CD4-positive, alpha-beta memory T cell (primary cell): Measurements from ENCODE around the gene ZNF213. TPM values are rescaled to one million over a fixed set of nuclear protein-coding genes. Genes with fewer than 3 reads are reported as not detected.

ENCODE experiments used
- CTCF ChIA-PET: fragments of 350-600 bp; sonication (Branson Sonifier 250); formaldehyde crosslinking; loops from one replicate; lab custom pipeline; 2021; ENCODE audit warnings: inconsistent platforms; ENCODE audit not compliant: partially characterized antibody; lab: Charles Lee
- POLR2A ChIA-PET: fragments of 350-600 bp; sonication (Branson Sonifier 250); formaldehyde crosslinking; loops from one replicate; lab custom pipeline; 2021; ENCODE audit not compliant: partially characterized antibody; lab: Charles Lee
- DNase-seq, 5 donors: peaks; one replicate each; pipeline versions ENCODE4 v3.0.0 to v3.0.0-alpha.2; 2020 to 2022; ENCODE audit warnings: mixed read lengths in 1 of 5
- H3K27ac ChIP-seq: one replicate; pipeline ENCODE4 v1.7.0; 2013; ENCODE audit warnings: low read depth, low read length
- H3K27me3 ChIP-seq: 2 replicates; pipeline ENCODE4 v1.7.0; 2013; ENCODE audit warnings: mild to moderate bottlenecking, low read length, moderate library complexity; ENCODE audit not compliant: insufficient read depth
- H3K36me3 ChIP-seq: 2 replicates; pipeline ENCODE4 v1.7.0; 2013; ENCODE audit warnings: mild to moderate bottlenecking, low read length, moderate library complexity; ENCODE audit not compliant: insufficient read depth
- H3K4me1 ChIP-seq: 2 replicates; pipeline ENCODE4 v1.7.0; 2013; ENCODE audit warnings: mild to moderate bottlenecking, low read length, moderate library complexity; ENCODE audit not compliant: insufficient read depth
- H3K4me3 ChIP-seq, 2 donors: one replicate each; pipeline ENCODE4 v1.7.0; 2013; ENCODE audit warnings: low read length in 2 of 2, mild to moderate bottlenecking in 1 of 2
- H3K9me3 ChIP-seq, 2 donors: one replicate each; pipeline ENCODE4 v1.7.0; 2013; ENCODE audit warnings: low read length in 2 of 2, control low read depth in 1 of 2; ENCODE audit not compliant: control insufficient read depth in 1 of 2
- H3K27ac Mint-ChIP-seq, 7 donors: one replicate each; pipeline ENCODE4 v1.8.0; 2020 to 2021; ENCODE audit warnings: mixed read lengths in 7 of 7, mild to moderate bottlenecking in 6 of 7, inconsistent platforms in 3 of 7, moderate library complexity in 3 of 7
- H3K27me3 Mint-ChIP-seq, 2 donors: one replicate each; pipeline ENCODE4 v1.8.0; 2020 to 2021; ENCODE audit warnings: mixed read lengths in 2 of 2
- H3K36me3 Mint-ChIP-seq, 2 donors: one replicate each; pipeline ENCODE4 v1.8.0; 2020 to 2021; ENCODE audit warnings: mixed read lengths in 2 of 2, inconsistent platforms in 1 of 2, mild to moderate bottlenecking in 1 of 2
- H3K4me1 Mint-ChIP-seq, 4 donors: one replicate each; pipeline ENCODE4 v1.8.0; 2020 to 2021; ENCODE audit warnings: mixed read lengths in 4 of 4, mild to moderate bottlenecking in 1 of 4
- H3K4me3 Mint-ChIP-seq, 8 donors: one replicate each; pipeline ENCODE4 v1.8.0; 2020 to 2021; ENCODE audit warnings: mixed read lengths in 8 of 8, mild to moderate bottlenecking in 7 of 8, moderate library complexity in 6 of 8, inconsistent platforms in 3 of 8
- H3K9me3 Mint-ChIP-seq, 8 donors: one replicate each; pipeline ENCODE4 v1.8.0; 2020 to 2021; ENCODE audit warnings: mixed read lengths in 8 of 8, mild to moderate bottlenecking in 5 of 8, inconsistent platforms in 3 of 8, moderate library complexity in 1 of 8
- intact Hi-C: fragments of 100-400 bp; cut with micrococcal nuclease; formaldehyde crosslinking; loops from one replicate; pipeline ENCODE4 v1.15.1; 2023
- polyA plus RNA-seq, 2 donors: library from polyadenylated mRNA; unstranded; fragments of 300-500 nt; fragmentation: Illumina TruSeq; gene quantifications; one replicate each; pipeline ENCODE4 v1.2.3, GENCODE V29; 2021
- total RNA-seq, 2 experiments: library from RNA; stranded (reverse); gene quantifications; one replicate each; pipeline ENCODE4 v1.2.3, GENCODE V29; 2021

The ZNF213 gene
- total and polyA plus RNA-seq, 4 experiments from 2014 or later, result 0.67 to 14.5 (median 8.7) TPM

GRCh38 chr16:3129137-3130131 is 5.4 kb upstream of the ZNF213 start:
- peaks cover 26 to 70% (median 42%) of the 10 kb centered on the region in 4 donors for H3K4me1 Mint-ChIP-seq

GRCh38 chr16:3131755-3132377 is 3.0 kb upstream of the ZNF213 start:
- no peaks in the 10 kb centered on the region for H3K9me3 Mint-ChIP-seq
- Histone ChIP-seq H3K9me3 (no peaks in the 10 kb centered on the region), H3K36me3 (no peaks in the 10 kb centered on the region), H3K27me3 (no peaks in the 10 kb centered on the region), H3K27ac (no peak overlapping the region), H3K4me3 (no peak overlapping the region), H3K4me1 (peaks cover 55% of the 10 kb centered on the region)
- peaks cover 4 to 19% of the 10 kb centered on the region in 2 donors for H3K36me3 Mint-ChIP-seq
- peak in 1 of 5 donors; percentile 29 for DNase-seq
- CTCF ChIA-PET, result interaction anchor here (0.7 to 13.2 kb wide), 14 partner anchors 14 to 131 kb away, joined by 3 to 376 read pairs (median 13); partner anchors contain the start of genes IL32 and ZSCAN10
- intact Hi-C loops, result no loop called here
- H3K27ac Mint-ChIP-seq, result peak overlapping the region in 6 of 7 donors; percentile 3 to 78 (median 41)
- POLR2A ChIA-PET, result interaction anchor here (1.0 to 10.2 kb wide), 8 partner anchors 18 to 111 kb away, joined by 3 to 146 read pairs (median 8); partner anchors contain the start of gene ZSCAN10
- peak overlapping the region in 4 of 8 donors; percentile 4 to 16 (median 10) for H3K4me3 Mint-ChIP-seq
- no peaks in the 10 kb centered on the region for H3K27me3 Mint-ChIP-seq
- peaks cover 23 to 64% (median 42%) of the 10 kb centered on the region in 4 donors for H3K4me1 Mint-ChIP-seq

More at GRCh38 chr16:3129137-3130131, 5.4 kb upstream of the ZNF213 start:
- Mint-ChIP-seq H3K4me3 (peak overlapping the region; percentile 88 to 95 (median 94)), H3K27me3 (no peaks in the 10 kb centered on the region), H3K9me3 (no peaks in the 10 kb centered on the region), H3K36me3 (peaks cover 4 to 10% of the 10 kb centered on the region in 2 donors), H3K27ac (peak overlapping the region; percentile 83 to 96 (median 89))
- H3K36me3 ChIP-seq, result no peaks in the 10 kb centered on the region
- peak; percentile 89 to 92 (median 90) for DNase-seq
- POLR2A ChIA-PET, result interaction anchor here (0.8 to 7.7 kb wide), 30 partner anchors 9 to 272 kb away, joined by 3 to 146 read pairs (median 6); partner anchors contain the start of genes HCFC1R1, IL32, PKMYT1 and THOC6
- no peaks in the 10 kb centered on the region for H3K27me3 ChIP-seq
- CTCF ChIA-PET, result interaction anchor here (0.7 to 13.2 kb wide), 35 partner anchors 8 to 153 kb away, joined by 3 to 376 read pairs (median 8); partner anchors contain the start of genes HCFC1R1, IL32, THOC6 and ZNF205
- peak overlapping the region; percentile 56 to 64 for H3K4me3 ChIP-seq
- peaks cover 52% of the 10 kb centered on the region for H3K4me1 ChIP-seq
- H3K9me3 ChIP-seq, result no peaks in the 10 kb centered on the region
- intact Hi-C loops, result loop anchor here (1.0 kb wide), 6 partner anchors 29 to 126 kb away; no protein-coding TSS in a partner anchor
- peak overlapping the region; percentile 46 for H3K27ac ChIP-seq

- peak overlapping the region; percentile 93 to 99 (median 98) for H3K4me3 Mint-ChIP-seq
- no peak for DNase-seq
- H3K36me3 Mint-ChIP-seq, result peaks cover 4 to 29% of the 10 kb centered on the region in 2 donors
- Histone ChIP-seq H3K4me3 (peak overlapping the region; percentile 69 to 97), H3K36me3 (peaks cover 4% of the 10 kb centered on the region), H3K27me3 (no peaks in the 10 kb centered on the region), H3K27ac (peak overlapping the region; percentile 93), H3K9me3 (no peaks in the 10 kb centered on the region), H3K4me1 (peaks cover 36% of the 10 kb centered on the region)
- peaks cover 17 to 54% (median 31%) of the 10 kb centered on the region in 4 donors for H3K4me1 Mint-ChIP-seq
- peak overlapping the region; percentile 94 to 99 (median 99) for H3K27ac Mint-ChIP-seq
- H3K27me3 Mint-ChIP-seq, result no peaks in the 10 kb centered on the region
- CTCF ChIA-PET, result interaction anchor here (0.7 to 13.2 kb wide), 11 partner anchors 9 to 130 kb away, joined by 3 to 376 read pairs (median 5); partner anchors contain the start of genes IL32 and ZSCAN10
- POLR2A ChIA-PET, result interaction anchor here (0.5 to 10.2 kb wide), 34 partner anchors 8 to 367 kb away, joined by 3 to 123 read pairs (median 8); partner anchors contain the start of genes CLUAP1, HCFC1R1, IL32 and MMP25
- H3K9me3 Mint-ChIP-seq, result no peaks in the 10 kb centered on the region
- intact Hi-C loops, result loop anchor here (1.0 kb wide), 6 partner anchors 10 to 149 kb away; partner anchors contain the start of gene ZNF263
Measured at GRCh38 chr16:3133844-3134243, 985 bp upstream of the ZNF213 start.

GRCh38 chr16:3135126-3135715 is 392 bp downstream of the ZNF213 start:
- Mint-ChIP-seq H3K9me3 (no peaks in the 10 kb centered on the region), H3K36me3 (peaks cover 3 to 29% of the 10 kb centered on the region in 2 donors), H3K27me3 (no peaks in the 10 kb centered on the region), H3K4me1 (peaks cover 10 to 42% (median 21%) of the 10 kb centered on the region in 4 donors), H3K27ac (peak overlapping the region; percentile 86 to 94 (median 92)), H3K4me3 (peak overlapping the region; percentile 87 to 99 (median 96))
- H3K4me1 ChIP-seq, result peaks cover 24% of the 10 kb centered on the region
- no peak for DNase-seq
- no peaks in the 10 kb centered on the region for H3K27me3 ChIP-seq
- peaks cover 8% of the 10 kb centered on the region for H3K36me3 ChIP-seq
- H3K9me3 ChIP-seq, result no peaks in the 10 kb centered on the region
- peak overlapping the region; percentile 88 to 89 for H3K4me3 ChIP-seq
- peak overlapping the region; percentile 73 for H3K27ac ChIP-seq
- ChIA-PET POLR2A (interaction anchor here (0.7 to 10.2 kb wide), 41 partner anchors 8 to 1353 kb away, joined by 3 to 123 read pairs (median 6); partner anchors contain the start of genes CLUAP1, HCFC1R1, IL32 and MMP25), CTCF (interaction anchor here (0.5 to 13.2 kb wide), 13 partner anchors 15 to 1268 kb away, joined by 3 to 376 read pairs (median 5); partner anchors contain the start of genes IL32 and ZSCAN10)
- intact Hi-C loops, result no loop called here

GRCh38 chr16:3137267-3137666 is 2.4 kb downstream of the ZNF213 start:
- Histone ChIP-seq H3K4me1 (peaks cover 24% of the 10 kb centered on the region), H3K4me3 (no peak overlapping the region), H3K36me3 (peaks cover 10% of the 10 kb centered on the region), H3K27ac (no peak overlapping the region), H3K9me3 (no peaks in the 10 kb centered on the region), H3K27me3 (no peaks in the 10 kb centered on the region)
- Mint-ChIP-seq H3K9me3 (no peaks in the 10 kb centered on the region), H3K4me3 (no peak overlapping the region), H3K27me3 (no peaks in the 10 kb centered on the region), H3K4me1 (peaks cover 10 to 40% (median 20%) of the 10 kb centered on the region in 4 donors), H3K27ac (peak overlapping the region in 2 of 7 donors; percentile 64 to 70), H3K36me3 (peaks cover 6 to 35% of the 10 kb centered on the region in 2 donors)
- CTCF ChIA-PET, result interaction anchor here (0.8 to 13.2 kb wide), 4 partner anchors 8 to 134 kb away, joined by 3 to 277 read pairs (median 4); no protein-coding TSS in a partner anchor
- intact Hi-C loops, result no loop called here
- POLR2A ChIA-PET, result interaction anchor here (0.8 to 10.2 kb wide), 3 partner anchors 13 to 145 kb away, joined by 3 to 123 read pairs (median 72); no protein-coding TSS in a partner anchor
- DNase-seq, result no peak

GRCh38 chr16:3138342-3138741 is 3.5 kb downstream of the ZNF213 start:
- Histone ChIP-seq H3K4me1 (peaks cover 16% of the 10 kb centered on the region), H3K27me3 (no peaks in the 10 kb centered on the region), H3K4me3 (no peak overlapping the region), H3K27ac (no peak overlapping the region), H3K36me3 (peaks cover 15% of the 10 kb centered on the region), H3K9me3 (no peaks in the 10 kb centered on the region)
- CTCF ChIA-PET, result interaction anchor here (1.4 to 1.7 kb wide), 2 partner anchors 12 to 80 kb away, joined by 3 to 5 read pairs; no protein-coding TSS in a partner anchor
- H3K36me3 Mint-ChIP-seq, result peaks cover 11 to 40% of the 10 kb centered on the region in 2 donors
- H3K4me3 Mint-ChIP-seq, result no peak overlapping the region
- no peak overlapping the region for H3K27ac Mint-ChIP-seq
- peaks cover 12 to 35% (median 19%) of the 10 kb centered on the region in 4 donors for H3K4me1 Mint-ChIP-seq
- no peaks in the 10 kb centered on the region for H3K9me3 Mint-ChIP-seq
- intact Hi-C loops, result no loop called here
- no peak for DNase-seq
- no peaks in the 10 kb centered on the region for H3K27me3 Mint-ChIP-seq
- POLR2A ChIA-PET, result interaction anchor here (7.3 to 10.2 kb wide), 2 partner anchors 11 to 21 kb away, joined by 72 to 123 read pairs; no protein-coding TSS in a partner anchor
